CD4-positive, alpha-beta T cell treated with Interleukin-21 for 1 hour (primary cell): ENCODE measurements around the gene MTUS2.

Source experiments
- DNase-seq: peaks from one replicate; pipeline ENCODE4 v3.0.0-alpha.2; 2020

The MTUS2 gene

GRCh38 chr13:29039212-29039611, 219.1 kb downstream of the MTUS2 start:
- DNase-seq, result no peak

DNA sequence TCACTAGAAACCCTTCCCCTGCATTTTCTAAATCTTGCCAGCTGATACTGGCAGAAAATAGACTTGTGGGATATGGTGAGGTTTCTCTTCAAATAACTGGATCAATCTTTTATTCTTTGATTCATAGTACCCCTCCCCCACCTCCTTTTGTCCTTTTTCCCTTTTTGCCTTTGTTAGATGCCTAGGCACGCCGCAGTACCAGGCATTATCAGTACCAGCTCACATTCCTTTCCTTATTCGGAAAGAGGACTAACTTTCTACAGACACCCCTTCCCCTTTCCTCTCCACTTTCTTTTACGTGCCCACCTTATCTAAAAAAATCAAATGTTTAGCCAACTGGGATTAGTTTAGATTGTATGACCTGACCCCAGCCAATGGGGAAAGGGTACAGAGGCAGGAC, 226.4 kb downstream of the MTUS2 start:
- no peak for DNase-seq

DNA sequence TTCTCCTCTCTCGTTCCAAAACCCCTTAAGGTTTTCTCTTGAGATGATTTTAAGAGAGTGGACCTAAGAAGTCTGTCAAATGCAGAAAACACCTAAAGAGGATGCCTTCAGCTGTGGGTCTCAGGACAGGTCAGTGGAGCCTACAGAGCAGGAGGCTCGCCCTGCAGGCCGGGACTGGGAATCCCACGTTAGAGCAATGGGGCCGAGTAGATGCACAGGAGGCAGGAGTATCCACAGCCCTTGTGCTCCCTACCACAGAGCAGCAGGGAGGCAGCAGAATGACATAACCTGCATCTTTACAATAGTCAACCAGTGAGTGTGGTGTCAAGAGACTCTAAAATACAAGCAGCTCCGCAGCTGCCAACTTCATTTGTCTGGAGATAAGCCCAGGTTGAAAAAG, 229.4 kb downstream of the MTUS2 start:
- no peak for DNase-seq

GRCh38 chr13:29050719-29051118, 230.6 kb downstream of the MTUS2 start:
- DNase-seq, result no peak

GRCh38 chr13:29059800-29060199, 239.7 kb downstream of the MTUS2 start:
- no peak for DNase-seq

DNA sequence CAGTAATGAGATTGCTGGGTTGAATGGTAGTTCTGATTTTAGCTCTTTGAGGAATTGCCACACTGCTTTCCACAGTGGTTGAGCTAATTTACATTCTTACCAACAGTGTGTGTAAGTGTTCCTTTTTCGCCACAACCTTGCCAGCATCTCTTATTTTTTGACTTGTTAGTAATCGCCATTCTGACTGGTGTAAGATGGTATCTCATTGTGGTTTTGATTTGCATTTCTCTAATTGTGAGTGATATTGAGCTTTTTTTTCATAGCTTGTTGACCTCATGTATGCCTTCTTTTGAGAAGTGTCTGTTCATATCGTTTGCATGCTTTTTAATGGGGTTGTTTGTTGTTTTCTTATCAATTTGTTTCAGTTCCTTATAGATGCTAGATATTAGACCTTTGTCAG, 245.0 kb downstream of the MTUS2 start:
- no peak for DNase-seq

- DNase-seq, result no peak
Observed at GRCh38 chr13:29067306-29067945, 247.3 kb downstream of the MTUS2 start.

DNA sequence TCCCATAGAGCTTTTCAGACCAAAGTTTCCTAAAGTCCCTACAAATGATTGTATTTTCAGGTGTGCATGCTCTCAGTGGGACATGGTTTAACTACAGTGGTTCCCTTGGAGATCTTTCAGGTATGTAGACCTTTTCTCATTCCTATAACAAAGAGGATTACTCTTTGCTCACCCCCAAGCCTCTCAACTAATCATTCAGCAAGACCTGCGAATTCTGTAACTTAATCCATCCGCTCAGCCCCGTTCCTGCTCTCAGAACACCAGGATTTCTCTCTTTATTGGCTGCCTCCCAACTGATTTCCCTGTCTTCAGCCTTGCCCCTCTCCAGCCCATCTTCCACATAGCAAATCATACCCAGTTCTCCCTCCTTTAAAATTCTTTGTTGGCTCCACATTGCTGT, 253.6 kb downstream of the MTUS2 start:
- DNase-seq, result no peak

- DNase-seq, result no peak
Observed at GRCh38 chr13:29077051-29077813, 257.1 kb downstream of the MTUS2 start.

- peak; percentile 70 for DNase-seq
Observed at GRCh38 chr13:29081036-29081435, 260.9 kb downstream of the MTUS2 start.

DNA sequence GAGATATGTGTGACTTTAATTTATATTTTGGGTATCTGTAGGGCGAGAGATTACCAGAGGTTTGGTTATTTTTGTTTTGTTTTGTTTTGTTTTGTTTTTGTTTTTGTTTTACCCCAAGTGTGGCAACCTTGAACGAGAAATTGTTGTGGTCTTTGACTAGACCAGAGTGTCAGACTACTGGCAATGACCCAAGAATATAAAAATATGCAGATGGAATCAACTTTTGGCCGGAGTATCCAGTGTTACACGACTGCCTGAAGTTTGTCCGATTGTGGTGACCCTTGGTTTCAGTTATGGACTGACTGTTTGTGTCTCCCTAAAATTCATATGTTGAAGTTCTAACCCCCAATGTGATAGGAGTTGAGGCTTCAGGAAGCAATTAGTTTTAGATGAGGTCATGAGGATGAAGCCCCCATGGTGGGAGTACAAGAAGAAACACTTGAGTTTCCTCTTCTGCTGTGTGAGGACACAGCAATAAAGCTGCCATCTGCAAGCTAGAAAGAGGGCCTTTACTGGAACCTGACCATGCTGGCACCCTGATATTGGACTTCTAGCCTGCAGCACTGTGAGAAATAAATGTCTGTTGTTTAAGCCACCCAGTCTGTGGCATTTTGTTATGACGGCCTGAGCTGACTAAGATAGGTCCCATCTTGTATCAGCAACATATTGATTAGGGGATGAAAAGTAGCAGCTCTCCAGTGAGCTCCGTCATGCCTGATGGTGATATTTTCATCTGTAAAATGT, 261.7 kb downstream of the MTUS2 start:
- no peak for DNase-seq

- DNase-seq, result no peak
Observed at GRCh38 chr13:29099781-29100406, 279.8 kb downstream of the MTUS2 start.

DNA sequence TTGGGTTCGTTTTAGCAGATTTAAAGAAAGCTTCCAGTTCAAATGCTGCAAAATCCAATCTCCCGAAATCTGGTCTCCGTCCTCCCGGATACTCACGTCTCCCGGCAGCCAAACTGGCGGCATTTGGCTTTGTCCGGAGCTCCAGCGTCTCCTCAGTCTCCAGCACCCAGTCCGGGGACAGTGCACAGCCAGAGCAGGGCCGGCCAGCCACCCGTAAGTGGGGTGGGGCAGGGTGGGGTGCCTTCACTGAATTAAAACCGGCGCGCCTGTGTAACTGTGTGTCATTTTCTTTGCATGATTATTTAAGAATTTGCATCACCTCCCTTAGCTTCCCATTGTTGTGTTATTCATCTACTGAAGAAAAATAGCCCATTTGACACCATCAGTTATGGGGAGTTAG, 280.6 kb downstream of the MTUS2 start:
- DNase-seq, result no peak

GRCh38 chr13:29101409-29101808, 281.3 kb downstream of the MTUS2 start:
- no peak for DNase-seq

GRCh38 chr13:29101905-29102304, 281.8 kb downstream of the MTUS2 start:
- no peak for DNase-seq

DNA sequence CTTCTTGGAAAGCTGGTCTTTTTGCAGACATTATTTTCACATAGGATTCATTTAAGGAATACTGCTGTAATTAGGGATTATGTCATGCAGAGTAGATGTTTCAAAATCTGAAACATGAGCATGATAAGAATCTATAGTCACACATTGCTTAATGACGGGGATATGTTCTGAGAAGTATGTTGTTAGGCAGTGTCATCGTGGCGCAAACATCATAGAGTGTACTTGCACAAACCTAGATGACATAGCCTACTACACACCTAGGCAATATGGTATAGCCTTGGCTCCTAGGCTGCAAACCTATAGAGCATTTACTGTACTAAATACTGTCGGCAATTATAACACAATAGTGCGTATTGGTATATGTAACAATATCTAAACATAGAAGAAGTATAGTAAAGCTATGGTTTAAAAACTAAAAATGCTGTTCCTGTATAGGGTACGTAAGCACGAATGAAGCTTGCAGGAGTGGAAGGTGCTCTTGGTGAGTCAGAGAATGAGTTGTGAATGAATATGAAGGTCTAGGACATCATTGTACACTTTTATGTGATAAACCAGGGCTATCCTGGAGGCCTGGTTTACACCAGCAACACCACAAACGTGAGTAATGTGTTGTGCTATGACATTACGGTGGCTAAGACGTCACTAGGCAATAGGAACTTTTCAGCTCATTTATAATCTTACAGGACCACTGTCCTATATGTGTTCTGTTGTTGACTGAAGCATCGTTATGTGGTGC, 283.1 kb downstream of the MTUS2 start:
- DNase-seq, result no peak

- DNase-seq, result no peak
Observed at GRCh38 chr13:29104461-29104860, 284.3 kb downstream of the MTUS2 start.

DNA sequence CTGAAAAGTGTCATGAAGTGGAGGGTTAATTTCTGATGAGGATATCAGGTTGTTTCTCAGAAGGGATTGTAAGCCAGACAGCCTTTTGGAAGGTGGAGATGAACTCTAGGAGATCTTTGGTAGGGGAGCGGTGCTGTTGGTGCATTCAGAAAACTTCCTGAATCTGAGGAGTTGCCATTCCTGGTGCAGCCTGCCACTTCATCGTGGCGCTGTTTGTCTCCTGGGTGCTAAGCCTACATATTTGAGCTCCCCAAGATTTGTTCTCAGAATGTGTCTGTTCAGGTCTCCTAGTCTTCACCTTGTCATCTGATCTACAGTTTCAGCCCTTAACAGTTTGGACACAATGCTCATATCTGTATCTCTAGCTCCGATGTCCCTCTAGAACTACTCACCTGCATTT, 285.6 kb downstream of the MTUS2 start:
- DNase-seq, result no peak

DNA sequence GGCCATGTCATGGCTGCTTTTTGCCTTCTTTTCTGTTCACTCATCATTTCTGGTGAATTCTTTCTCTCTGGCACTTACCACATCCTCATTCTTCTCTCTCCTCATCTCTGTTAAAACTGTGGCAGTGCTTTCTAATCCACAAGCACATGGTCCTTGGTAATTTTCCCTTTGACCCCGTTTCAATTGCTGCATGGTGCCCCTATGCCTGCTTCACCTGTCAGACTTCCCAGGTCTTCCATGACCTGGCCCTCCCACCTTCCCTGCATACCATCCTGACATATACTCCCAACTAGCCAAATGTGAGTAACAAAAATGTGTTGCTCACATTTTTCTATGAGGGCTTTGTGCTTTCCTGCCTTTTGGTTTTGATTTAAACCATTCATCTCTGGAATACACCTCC, 286.5 kb downstream of the MTUS2 start:
- no peak for DNase-seq

DNA sequence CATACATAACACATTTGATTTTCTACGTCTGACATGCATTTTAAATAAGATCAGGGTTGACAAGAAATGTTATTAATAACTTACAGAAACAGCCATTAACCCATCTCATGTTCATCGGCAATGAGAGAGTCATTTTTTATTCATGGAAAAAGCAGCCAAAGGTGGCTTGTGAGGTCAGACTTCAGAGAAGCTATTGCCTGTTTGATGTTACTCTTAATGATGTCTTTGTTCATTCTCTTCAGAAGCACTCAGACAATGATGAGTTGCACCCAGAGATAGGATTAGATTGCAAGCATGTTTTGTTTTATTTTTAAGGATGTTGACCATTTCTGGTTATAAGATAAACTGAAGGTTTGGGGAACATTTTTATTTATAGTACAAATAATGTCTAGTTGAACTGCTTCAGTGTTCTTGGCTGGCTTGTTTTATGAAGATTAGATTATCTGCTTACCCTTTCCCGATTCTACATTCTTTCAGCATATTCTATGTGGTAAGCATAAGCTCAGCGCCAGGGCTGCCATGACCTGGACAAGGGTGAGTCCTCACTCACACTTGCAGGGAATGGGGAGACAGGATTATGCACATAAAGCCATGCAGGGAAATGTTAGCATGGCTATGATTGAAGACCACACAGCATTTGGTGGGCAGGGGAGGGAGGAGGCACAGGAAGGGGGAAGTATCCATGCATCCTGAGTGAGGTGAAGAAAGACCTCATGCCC, 288.1 kb downstream of the MTUS2 start:
- DNase-seq, result no peak

DNA sequence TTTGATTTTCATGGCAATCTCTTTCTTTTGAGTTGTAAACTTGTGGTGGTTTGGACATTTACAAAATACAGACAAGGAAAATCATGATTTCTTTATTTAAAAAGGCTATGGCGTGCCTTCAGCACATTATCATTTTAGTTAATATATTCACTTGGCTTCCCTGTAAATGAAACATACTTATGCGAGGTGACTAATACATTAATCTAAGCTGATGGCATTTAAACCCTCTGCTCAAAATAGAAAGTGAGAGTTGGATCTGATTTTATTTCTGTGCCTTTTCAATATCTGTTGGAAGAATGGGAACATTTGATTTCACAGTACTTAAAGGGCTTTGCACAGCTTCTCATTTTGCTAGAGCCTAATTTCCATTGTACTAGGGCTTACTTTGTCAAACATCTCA, 289.8 kb downstream of the MTUS2 start:
- no peak for DNase-seq

GRCh38 chr13:29111446-29111845, 291.3 kb downstream of the MTUS2 start:
- no peak for DNase-seq
